ENCODE results near the gene MOV10L1. TPM values are rescaled to one million over a fixed set of nuclear protein-coding genes. Genes with fewer than 3 reads are reported as not detected.

The MOV10L1 gene
- total RNA-seq, 4 donors from 2014 or later: 0.23 to 0.83 (median 0.40) TPM

DNA sequence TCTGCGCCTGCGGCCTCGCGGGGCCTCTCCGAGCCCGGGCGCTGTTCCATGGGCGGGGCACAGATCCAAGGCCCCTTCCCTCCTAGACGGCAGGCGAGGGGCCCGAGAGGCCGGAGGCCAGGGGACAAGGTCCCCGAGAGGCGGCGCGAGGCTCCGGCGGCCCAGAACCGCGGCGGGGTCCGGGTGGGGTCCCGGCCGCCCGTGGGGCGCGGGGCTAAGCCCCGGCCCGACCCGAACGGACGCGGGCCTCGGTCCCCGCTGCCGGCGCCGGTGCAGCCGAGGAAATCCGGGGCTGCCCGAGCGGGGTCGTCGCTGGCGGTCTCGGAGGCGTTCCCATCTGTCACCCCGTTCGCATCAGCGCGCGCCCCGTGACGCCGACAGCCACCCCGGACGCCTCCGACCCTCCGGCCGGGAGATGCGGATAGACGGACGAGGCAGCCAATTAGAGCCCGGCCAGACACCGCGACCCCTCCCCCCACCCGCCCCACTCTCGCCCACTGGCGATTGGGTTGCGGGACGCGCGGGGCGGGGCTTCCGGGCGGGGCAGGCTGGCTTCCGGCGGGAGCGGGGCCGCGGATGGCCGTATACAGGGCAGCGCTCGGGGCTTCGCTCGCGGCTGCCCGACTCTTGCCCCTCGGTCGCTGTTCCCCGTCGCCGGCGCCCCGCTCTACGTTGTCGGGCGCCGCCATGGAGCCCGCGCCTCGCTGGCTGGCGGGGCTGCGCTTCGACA is 110.8 kb downstream of the MOV10L1 start, which contains the start of gene SELENOO:
TSS of gene SELENOO (plus strand) at position 551 of the 730 bp plus-strand sequence. CDS start at position 577, 26 bp downstream.
- Histone ChIP-seq H3K36me3 (peaks cover 0 to 45% (median 39%) of the 10 kb centered on the region in 4 donors), H3K9me3 (no peaks in the 10 kb centered on the region), H3K4me1 (peaks cover 22 to 40% (median 36%) of the 10 kb centered on the region in 4 donors), H3K4me3 (peak within 1 kb of the TSS; percentile 73 to 96 (median 90)), H3K27ac (replicated peaks in 1 of 4) (peak within 1 kb of the TSS; percentile 81 to 88 (median 82)), H3K27me3 (no peaks in the 10 kb centered on the region)
- 2% methylated on average over 10 of the region's 105 CpGs for WGBS
- TF ChIP-seq, protein P1, sequence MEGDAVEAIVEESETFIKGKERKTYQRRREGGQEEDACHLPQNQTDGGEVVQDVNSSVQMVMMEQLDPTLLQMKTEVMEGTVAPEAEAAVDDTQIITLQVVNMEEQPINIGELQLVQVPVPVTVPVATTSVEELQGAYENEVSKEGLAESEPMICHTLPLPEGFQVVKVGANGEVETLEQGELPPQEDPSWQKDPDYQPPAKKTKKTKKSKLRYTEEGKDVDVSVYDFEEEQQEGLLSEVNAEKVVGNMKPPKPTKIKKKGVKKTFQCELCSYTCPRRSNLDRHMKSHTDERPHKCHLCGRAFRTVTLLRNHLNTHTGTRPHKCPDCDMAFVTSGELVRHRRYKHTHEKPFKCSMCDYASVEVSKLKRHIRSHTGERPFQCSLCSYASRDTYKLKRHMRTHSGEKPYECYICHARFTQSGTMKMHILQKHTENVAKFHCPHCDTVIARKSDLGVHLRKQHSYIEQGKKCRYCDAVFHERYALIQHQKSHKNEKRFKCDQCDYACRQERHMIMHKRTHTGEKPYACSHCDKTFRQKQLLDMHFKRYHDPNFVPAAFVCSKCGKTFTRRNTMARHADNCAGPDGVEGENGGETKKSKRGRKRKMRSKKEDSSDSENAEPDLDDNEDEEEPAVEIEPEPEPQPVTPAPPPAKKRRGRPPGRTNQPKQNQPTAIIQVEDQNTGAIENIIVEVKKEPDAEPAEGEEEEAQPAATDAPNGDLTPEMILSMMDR (IDR thresholded peaks at IDR 0.05): peak in 1 of 3 experiments; percentile 11
- TF ChIP-seq POLR2AphosphoS5 (IDR thresholded peaks at IDR 0.05) (peak; percentile 84 to 92), EP300 (IDR thresholded peaks at IDR 0.05) (no peak), POLR2A (IDR thresholded peaks at IDR 0.05; ENCODE audit: low read depth) (peak; percentile 78)
- peak; percentile 98 for DNase-seq (ENCODE audit: extremely low spot score)
- intact Hi-C loops (cut with DNase I): no loop called here

DNA sequence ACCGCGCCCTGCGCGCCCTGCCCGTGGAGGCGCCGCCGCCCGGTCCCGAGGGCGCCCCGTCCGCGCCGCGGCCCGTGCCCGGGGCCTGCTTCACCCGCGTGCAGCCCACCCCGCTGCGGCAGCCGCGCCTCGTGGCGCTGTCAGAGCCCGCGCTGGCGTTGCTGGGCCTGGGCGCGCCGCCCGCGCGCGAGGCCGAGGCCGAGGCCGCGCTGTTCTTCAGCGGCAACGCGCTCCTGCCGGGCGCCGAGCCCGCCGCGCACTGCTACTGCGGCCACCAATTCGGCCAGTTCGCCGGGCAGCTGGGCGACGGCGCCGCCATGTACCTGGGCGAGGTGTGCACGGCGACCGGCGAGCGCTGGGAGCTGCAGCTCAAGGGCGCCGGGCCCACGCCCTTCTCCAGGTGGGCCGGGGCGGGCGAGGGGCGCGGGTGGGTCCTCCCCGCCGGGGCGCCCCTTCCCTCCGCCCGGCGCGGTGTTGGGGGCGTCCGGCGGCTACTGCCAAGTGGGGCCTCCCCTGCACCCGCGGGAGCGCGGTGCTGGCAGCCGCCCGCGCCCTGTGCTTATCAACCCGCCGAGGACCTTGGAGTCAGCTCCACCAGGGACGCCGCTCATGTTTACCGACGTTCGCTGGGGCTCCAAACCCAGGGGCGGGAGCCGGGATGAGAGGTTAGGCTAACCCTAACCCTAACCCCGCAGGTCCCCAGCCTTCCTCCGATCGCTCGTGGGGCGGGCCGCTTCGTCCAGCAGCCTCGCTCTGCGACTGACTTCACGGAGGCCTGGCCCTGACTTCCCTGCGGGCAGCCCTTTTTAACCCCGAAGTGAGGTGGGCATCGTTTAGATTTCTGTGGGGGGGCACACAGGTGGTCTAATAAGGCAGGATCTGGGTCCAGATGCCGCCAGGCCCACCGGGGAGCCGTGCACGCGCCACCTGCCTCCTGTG is 111.7 kb downstream of the MOV10L1 start:
- H3K27ac ChIP-seq (replicated peaks in 1 of 4): peak overlapping the region; percentile 81 to 88 (median 82)
- H3K27me3 ChIP-seq: no peaks in the 10 kb centered on the region
- peak overlapping the region; percentile 73 to 96 (median 90) for H3K4me3 ChIP-seq
- DNase-seq (ENCODE audit: extremely low spot score): no peak
- H3K36me3 ChIP-seq: peaks cover 0 to 41% (median 38%) of the 10 kb centered on the region in 4 donors
- no peaks in the 10 kb centered on the region for H3K9me3 ChIP-seq
- intact Hi-C loops (cut with DNase I): no loop called here
- TF ChIP-seq EP300 (IDR thresholded peaks at IDR 0.05) (no peak), POLR2AphosphoS5 (IDR thresholded peaks at IDR 0.05) (no peak), POLR2A (IDR thresholded peaks at IDR 0.05; ENCODE audit: low read depth) (no peak)
- TF ChIP-seq, protein P1 (IDR thresholded peaks at IDR 0.05): no peak
- WGBS: 27% methylated on average over 7 of the region's 115 CpGs
- H3K4me1 ChIP-seq: peaks cover 25 to 49% (median 44%) of the 10 kb centered on the region in 4 donors

DNA sequence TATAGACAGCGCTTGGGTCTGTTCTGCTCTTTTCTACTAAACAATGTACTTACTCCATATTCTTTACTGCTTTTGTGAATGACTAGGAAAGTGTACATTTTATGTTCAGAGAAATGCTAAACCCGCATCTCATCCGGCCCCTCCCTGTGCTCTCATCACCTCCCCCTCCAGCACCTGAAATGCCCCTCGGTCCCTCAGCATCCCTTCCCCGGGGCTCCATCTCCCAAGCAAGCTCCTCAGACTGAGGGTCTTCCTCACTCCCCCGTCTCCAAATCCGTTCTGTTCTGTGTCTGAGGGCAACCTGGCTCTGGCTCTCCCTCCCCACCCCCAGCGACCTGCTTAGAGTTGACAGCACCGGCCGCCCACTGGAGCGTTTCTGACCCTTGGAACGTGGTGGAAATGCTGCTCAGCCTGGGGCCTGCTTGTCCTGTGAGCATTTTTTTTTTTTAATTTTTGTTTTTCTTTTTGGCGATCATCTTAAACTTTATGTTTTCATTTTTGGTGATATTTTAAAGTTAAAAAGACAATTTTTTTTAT is 112.4 kb downstream of the MOV10L1 start:
- peak overlapping the region in 1 of 4 donors; percentile 83 for H3K27ac ChIP-seq (replicated peaks in 1 of 4)
- no peaks in the 10 kb centered on the region for H3K27me3 ChIP-seq
- DNase-seq (ENCODE audit: extremely low spot score): no peak
- intact Hi-C loops (cut with DNase I): no loop called here
- peaks cover 3 to 43% (median 40%) of the 10 kb centered on the region in 4 donors for H3K36me3 ChIP-seq
- H3K4me1 ChIP-seq: peaks cover 33 to 56% (median 51%) of the 10 kb centered on the region in 4 donors
- 69% methylated on average over 13 of the region's 13 CpGs for WGBS
- TF ChIP-seq POLR2AphosphoS5 (IDR thresholded peaks at IDR 0.05): no peak
- no peak for TF ChIP-seq POLR2A (IDR thresholded peaks at IDR 0.05; ENCODE audit: low read depth)
- no peak for TF ChIP-seq EP300 (IDR thresholded peaks at IDR 0.05)
- TF ChIP-seq, protein P1 (IDR thresholded peaks at IDR 0.05): no peak
- peak overlapping the region; percentile 73 to 96 (median 90) for H3K4me3 ChIP-seq
- H3K9me3 ChIP-seq: no peaks in the 10 kb centered on the region

DNA sequence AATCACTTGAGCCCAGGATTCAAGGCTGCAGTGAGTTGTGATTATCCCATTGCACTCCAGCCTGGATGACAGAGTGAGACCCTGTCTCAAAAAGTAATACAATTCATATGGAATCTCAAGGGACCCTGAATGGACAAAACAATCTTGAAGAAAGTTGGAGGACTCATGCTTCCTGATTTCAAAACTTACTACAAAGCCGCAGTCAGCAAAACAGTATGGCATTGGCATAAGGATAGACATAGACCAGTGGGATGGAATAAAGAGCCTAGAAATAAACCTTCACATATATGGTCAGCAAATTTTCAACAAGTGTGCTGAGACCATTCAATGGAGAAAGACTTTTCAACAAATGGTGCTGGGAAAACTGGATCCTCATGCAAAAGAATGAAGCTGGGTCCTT is 113.5 kb downstream of the MOV10L1 start:
- H3K9me3 ChIP-seq: no peaks in the 10 kb centered on the region
- peaks cover 39 to 62% (median 57%) of the 10 kb centered on the region in 4 donors for H3K4me1 ChIP-seq
- H3K4me3 ChIP-seq: no peak overlapping the region
- TF ChIP-seq POLR2A (IDR thresholded peaks at IDR 0.05; ENCODE audit: low read depth): no peak
- no peak for TF ChIP-seq POLR2AphosphoS5 (IDR thresholded peaks at IDR 0.05)
- TF ChIP-seq EP300 (IDR thresholded peaks at IDR 0.05): no peak
- TF ChIP-seq, protein P1 (IDR thresholded peaks at IDR 0.05): no peak
- no peaks in the 10 kb centered on the region for H3K27me3 ChIP-seq
- peaks cover 3 to 41% (median 38%) of the 10 kb centered on the region in 4 donors for H3K36me3 ChIP-seq
- intact Hi-C loops (cut with DNase I): no loop called here
- WGBS: 100% methylated on average over 1 of the region's 1 CpG
- DNase-seq (ENCODE audit: extremely low spot score): no peak
- H3K27ac ChIP-seq (replicated peaks in 1 of 4): no peak overlapping the region

Data from esophagus muscularis mucosa (tissue), 4 donors.